Measurements from ENCODE around the gene CYP4F2. TPM values are rescaled to one million over a fixed set of nuclear protein-coding genes. Genes with fewer than 3 reads are reported as not detected.

Gene CYP4F2
- total and polyA plus RNA-seq, 9 of the 15 experiments (the other 6 are each of a cell fraction or from before 2014, with no cell fraction given), result 0.10 to 0.56 (median 0.32) TPM; not detected in 2

DNA sequence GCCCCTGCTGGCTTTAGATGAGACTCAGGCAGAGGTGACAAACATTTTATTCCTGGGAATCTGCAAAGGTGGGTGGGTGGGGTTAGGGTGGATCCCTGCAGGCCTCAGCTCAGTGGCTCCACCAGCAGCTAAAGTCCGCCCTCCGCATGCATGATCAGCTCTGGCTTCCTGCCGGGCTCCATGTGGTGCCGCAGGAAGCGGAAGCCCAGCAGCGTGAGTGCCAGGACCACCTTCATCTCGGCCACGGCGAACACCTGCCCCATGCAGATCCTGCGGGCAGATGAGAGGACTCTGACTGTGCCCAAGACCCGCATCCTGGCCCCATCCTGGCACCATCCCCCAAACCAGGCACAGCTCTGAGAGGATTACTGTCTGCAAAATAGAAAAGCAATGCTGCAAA, 26.3 kb downstream of the CYP4F2 start:
- H3K9me3 ChIP-seq (replicated peaks; ENCODE audit: control insufficient read depth, insufficient read depth, low read depth, low read length), result no peaks in the 10 kb centered on the region
- no peaks in the 10 kb centered on the region for H3K36me3 ChIP-seq (ENCODE audit: control insufficient read depth, insufficient read depth, low read length)
- peak overlapping the region; percentile 87 for H2AFZ ChIP-seq (ENCODE audit: low read depth, low read length)
- in situ Hi-C loops (cut with MboI) (loop anchor here (10.0 kb wide), 1 partner anchor 237 kb away; no protein-coding TSS in a partner anchor), intact Hi-C loops (cut with micrococcal nuclease) (no loop called here)
- peak; percentile 50 to 59 (median 52) for DNase-seq (ENCODE audit: extremely low read depth in 1 of 4, low spot score in 3 of 4)
- peaks cover 0 to 6% of the 10 kb centered on the region in 2 experiments; a peak in 2 of 5 replicates for H3K27me3 ChIP-seq (ENCODE audit: control insufficient read depth in 2 of 2, insufficient read depth in 2 of 2, low read length in 2 of 2)
- H3K4me1 ChIP-seq (replicated peaks in 1 of 2; ENCODE audit: control insufficient read depth in 2 of 2, insufficient read depth in 2 of 2, low read length in 2 of 2), result peaks cover 6 to 10% of the 10 kb centered on the region in 2 experiments; a peak in 4 of 5 replicates
- peak; percentile 32 for FAIRE-seq
- no peaks in the 10 kb centered on the region for H3K9me1 ChIP-seq (ENCODE audit: control insufficient read depth, insufficient read depth, low read length)
- ATAC-seq, result peak; percentile 92
- ChIA-PET CTCF (ENCODE audit: low intra/inter-chr PET ratio) (interaction anchor here (0.7 kb wide), 1 partner anchor 147 kb away, joined by 3 read pairs; no protein-coding TSS in a partner anchor), POLR2A (interaction anchor here (0.7 to 0.9 kb wide), 3 partner anchors 8 to 317 kb away, joined by 3 to 4 read pairs (median 3); no protein-coding TSS in a partner anchor)
- H3K4me3 ChIP-seq, result no peak overlapping the region
- H3K4me2 ChIP-seq (ENCODE audit: insufficient read depth, low read length), result peak overlapping the region; percentile 52
- no peaks in the 10 kb centered on the region for H3K79me2 ChIP-seq (ENCODE audit: control insufficient read depth, insufficient read depth, low read length)
- 11% methylated on average over 10 of the region's 11 CpGs for WGBS (ENCODE audit: insufficient coverage, low coverage, missing lambda C conversion rate)
- peak overlapping the region in 1 of 2 experiments; percentile 81; a peak in 2 of 4 replicates for H3K9ac ChIP-seq (ENCODE audit: insufficient read depth in 1 of 2, low read depth in 2 of 2, low read length in 2 of 2)
- H3K27ac ChIP-seq (ENCODE audit: extremely low read depth, low read depth, low read length), result no peak overlapping the region
- no peaks in the 10 kb centered on the region for H4K20me1 ChIP-seq (replicated peaks; ENCODE audit: control insufficient read depth, insufficient read depth, low read length)
- no TSS peak for BruUV-seq (replicated peaks)
- no peak for TF ChIP-seq ZNF830 (CRISPR knock-in tag; IDR thresholded peaks at IDR 0.05)
- TF ChIP-seq CTCF (IDR thresholded peaks at IDR 0.05 in 2 of 3, conservative IDR thresholded peaks at IDR 0.05 in 1 of 3; ENCODE audit: insufficient read depth in 2 of 3, low read depth in 1 of 3, low read length in 3 of 3), result peak in 2 of 3 experiments; percentile 14 to 17; a peak in 2 of 6 replicates
- peak; percentile 51; the same call in 1 of the 2 replicates for TF ChIP-seq POLR2G (IDR thresholded peaks at IDR 0.05; ENCODE audit: low read depth, low read length)
- no peak for TF ChIP-seq ELK1 (CRISPR knock-in tag; IDR thresholded peaks at IDR 0.05)
- TF ChIP-seq RBFOX2 (IDR thresholded peaks at IDR 0.05; ENCODE audit: low read depth, low read length), result peak; percentile 46; the same call in 1 of the 2 replicates
- no peak for TF ChIP-seq SRF (CRISPR knock-in tag; IDR thresholded peaks at IDR 0.05)
- TF ChIP-seq GABPA (tag; conservative IDR thresholded peaks at IDR 0.05; ENCODE audit: low read depth), result peak; percentile 69
- TF ChIP-seq, protein P1, sequence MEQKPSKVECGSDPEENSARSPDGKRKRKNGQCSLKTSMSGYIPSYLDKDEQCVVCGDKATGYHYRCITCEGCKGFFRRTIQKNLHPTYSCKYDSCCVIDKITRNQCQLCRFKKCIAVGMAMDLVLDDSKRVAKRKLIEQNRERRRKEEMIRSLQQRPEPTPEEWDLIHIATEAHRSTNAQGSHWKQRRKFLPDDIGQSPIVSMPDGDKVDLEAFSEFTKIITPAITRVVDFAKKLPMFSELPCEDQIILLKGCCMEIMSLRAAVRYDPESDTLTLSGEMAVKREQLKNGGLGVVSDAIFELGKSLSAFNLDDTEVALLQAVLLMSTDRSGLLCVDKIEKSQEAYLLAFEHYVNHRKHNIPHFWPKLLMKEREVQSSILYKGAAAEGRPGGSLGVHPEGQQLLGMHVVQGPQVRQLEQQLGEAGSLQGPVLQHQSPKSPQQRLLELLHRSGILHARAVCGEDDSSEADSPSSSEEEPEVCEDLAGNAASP (IDR thresholded peaks at IDR 0.05), result no peak
- no peak for TF ChIP-seq SIN3A (IDR thresholded peaks at IDR 0.05; ENCODE audit: borderline replicate concordance in 2 of 2, control insufficient read depth in 1 of 2, low read depth in 2 of 2, low read length in 2 of 2)
- no peak for TF ChIP-seq BHLHE40 (IDR thresholded peaks at IDR 0.05; ENCODE audit: low read length)
- peak; percentile 24; the same call in 1 of the 2 replicates for TF ChIP-seq ZBTB7A (IDR thresholded peaks at IDR 0.05; ENCODE audit: borderline replicate concordance, control insufficient read depth, low read depth, low read length)
- TF ChIP-seq ETV1 (tag; conservative IDR thresholded peaks at IDR 0.05; ENCODE audit: low read depth), result peak; percentile 33; the same call in 1 of the 2 replicates

All from K562 (cell line).